ENCODE data around the gene SORCS2.

- TF ChIP-seq EZH2phosphoT487 (IDR thresholded peaks at IDR 0.05; ENCODE audit: insufficient read depth, low read depth): no peak
- no peak for TF ChIP-seq EZH2 (IDR thresholded peaks at IDR 0.05; ENCODE audit: insufficient read depth, poor library complexity, severe bottlenecking)
Measured at GRCh38 chr4:7537853-7538400, 345.6 kb downstream of the SORCS2 start.

Data from GM23248 (cell line).